IMR-90 (cell line): Measurements from ENCODE around the gene HADHB. TPM values are rescaled to one million over a fixed set of nuclear protein-coding genes. Genes with fewer than 3 reads are reported as not detected.

ENCODE experiments used
- ATAC-seq: fragments of 200-7000 bp; cut with Tn5 transposase; 2 replicates; pipeline ENCODE4 v1.9.1; 2020; ENCODE audit warnings: low read depth, mild to moderate bottlenecking, moderate library complexity
- BruUV-seq: library from RNA; stranded (reverse); fragments of 400-500 nt; replicated peaks from 2 replicates; lab custom pipeline; 2021; lab: Mats Ljungman, UMichigan
- CTCF ChIA-PET: fragments of 300-600 bp; formaldehyde crosslinking; extraction: SDS; loops from one replicate; lab custom pipeline; 2021; ENCODE audit warnings: antibody characterized with exemption; lab: Yijun Ruan, JAX
- POLR2A ChIA-PET: fragments of 300-600 bp; sonication (Branson Sonifier 250); formaldehyde crosslinking; loops from one replicate; lab custom pipeline; 2022; ENCODE audit warnings: antibody characterized with exemption; ENCODE audit not compliant: unreplicated experiment; lab: Charles Lee
- DNase-seq: peaks from one replicate; pipeline ENCODE4 v3.0.0; 2013
- H2AFZ ChIP-seq: replicated peaks from 2 replicates; pipeline ENCODE3; 2013; ENCODE audit warnings: low read length, mild to moderate bottlenecking; ENCODE audit not compliant: poor library complexity
- H2AK5ac ChIP-seq: 2 replicates; pipeline ENCODE4 v1.6.1; 2013; ENCODE audit warnings: low read depth, low read length, inconsistent platforms
- H2AK9ac ChIP-seq: replicated peaks from 2 replicates; pipeline ENCODE3; 2013; ENCODE audit warnings: mild to moderate bottlenecking, low read depth, low read length, moderate library complexity; ENCODE audit not compliant: poor library complexity
- H2BK120ac ChIP-seq: 2 replicates; pipeline ENCODE4 v1.6.1; 2013; ENCODE audit warnings: low read depth, low read length, inconsistent platforms
- H2BK15ac ChIP-seq: 3 replicates; pipeline ENCODE4 v1.6.1; 2013; ENCODE audit warnings: low read depth, low read length, inconsistent platforms
- H2BK20ac ChIP-seq: 2 replicates; pipeline ENCODE4 v1.6.1; 2013; ENCODE audit warnings: low read depth, mild to moderate bottlenecking, inconsistent platforms, low read length, moderate library complexity
- H2BK5ac ChIP-seq: 2 replicates; pipeline ENCODE4 v1.6.1; 2013; ENCODE audit warnings: mild to moderate bottlenecking, low read depth, low read length, inconsistent platforms; ENCODE audit not compliant: poor library complexity, severe bottlenecking
- H3K14ac ChIP-seq: replicated peaks from 2 replicates; pipeline ENCODE4 v1.6.1; 2013; ENCODE audit warnings: low read depth, low read length, inconsistent platforms
- H3K18ac ChIP-seq: 2 replicates; pipeline ENCODE4 v1.6.1; 2013; ENCODE audit warnings: low read depth, low read length, control low read depth
- H3K23ac ChIP-seq: 2 replicates; pipeline ENCODE4 v1.6.1; 2013; ENCODE audit warnings: low read depth, low read length, inconsistent platforms
- H3K27ac ChIP-seq: 2 replicates; pipeline ENCODE4 v1.5.1; 2013; ENCODE audit warnings: mild to moderate bottlenecking, control low read depth, low read length; ENCODE audit not compliant: insufficient read depth
- H3K27me3 ChIP-seq: 2 replicates; pipeline ENCODE4 v1.6.1; 2013; ENCODE audit warnings: low read length; ENCODE audit not compliant: control insufficient read depth, insufficient read depth
- H3K36me3 ChIP-seq: 2 replicates; pipeline ENCODE4 v1.6.1; 2013; ENCODE audit warnings: low read length, mixed read lengths; ENCODE audit not compliant: control insufficient read depth, insufficient read depth
- H3K4ac ChIP-seq: 2 replicates; pipeline ENCODE4 v1.6.1; 2013; ENCODE audit warnings: low read depth, low read length, inconsistent platforms
- H3K4me1 ChIP-seq: 2 replicates; pipeline ENCODE4 v1.6.1; 2013; ENCODE audit warnings: low read length, mixed read lengths; ENCODE audit not compliant: control insufficient read depth, insufficient read depth
- H3K4me2 ChIP-seq: 2 replicates; pipeline ENCODE4 v1.6.1; 2013; ENCODE audit warnings: low read depth, mild to moderate bottlenecking, control low read depth, low read length, moderate library complexity
- H3K4me3 ChIP-seq: 2 replicates; pipeline ENCODE4 v1.5.1; 2013; ENCODE audit warnings: low read depth, mild to moderate bottlenecking, control low read depth, low read length, moderate library complexity; ENCODE audit not compliant: insufficient read depth
- H3K56ac ChIP-seq: 2 replicates; pipeline ENCODE4 v1.6.1; 2013; ENCODE audit warnings: low read length, inconsistent platforms; ENCODE audit not compliant: insufficient read depth; ENCODE audit errors: extremely low read depth
- H3K79me1 ChIP-seq, 2 experiments: 2 replicates each; pipeline ENCODE4 v1.6.1; 2013; ENCODE audit warnings: low read length in 2 of 2, inconsistent platforms in 1 of 2, low read depth in 1 of 2
- H3K9ac ChIP-seq: 2 replicates; pipeline ENCODE4 v1.6.1; 2013; ENCODE audit warnings: low read depth, low read length, control low read depth
- H3K9me1 ChIP-seq: 2 replicates; pipeline ENCODE4 v1.6.1; 2013; ENCODE audit warnings: low read length, inconsistent platforms; ENCODE audit not compliant: insufficient read depth
- H3K9me3 ChIP-seq: 2 replicates; pipeline ENCODE4 v1.6.1; 2013; ENCODE audit warnings: low read length; ENCODE audit not compliant: control insufficient read depth, insufficient read depth
- H4K20me1 ChIP-seq: 2 replicates; pipeline ENCODE4 v1.6.1; 2013; ENCODE audit warnings: low read length, inconsistent platforms; ENCODE audit not compliant: insufficient read depth
- H4K5ac ChIP-seq: 2 replicates; pipeline ENCODE4 v1.6.1; 2013; ENCODE audit warnings: mild to moderate bottlenecking, low read depth, low read length, control low read depth
- H4K8ac ChIP-seq, 2 experiments: 2 replicates each; pipeline ENCODE4 v1.6.1; 2013; ENCODE audit warnings: low read depth in 2 of 2, low read length in 2 of 2, control low read depth in 1 of 2, inconsistent platforms in 1 of 2
- H4K91ac ChIP-seq: 2 replicates; pipeline ENCODE4 v1.6.1; 2013; ENCODE audit warnings: low read depth, low read length, inconsistent platforms; ENCODE audit not compliant: insufficient read depth
- BHLHE40 ChIP-seq: fragments of 150-350 bp; IDR thresholded peaks from 2 replicates; pipeline ENCODE4 v1.6.1; 2016; ENCODE audit warnings: mild to moderate bottlenecking, low read depth, low read length
- ELK1 ChIP-seq: fragments of 150-350 bp; IDR thresholded peaks from 2 replicates; pipeline ENCODE4 v1.6.1; 2016; ENCODE audit warnings: low read depth, mild to moderate bottlenecking, low read length, moderate library complexity, borderline replicate concordance
- MAFK ChIP-seq: IDR thresholded peaks from 2 replicates; pipeline ENCODE4 v1.6.1; 2012; ENCODE audit warnings: low read depth, low read length, improper control_type of control experiment
- MAZ ChIP-seq: IDR thresholded peaks from 2 replicates; pipeline ENCODE4 v1.6.1; 2012; ENCODE audit warnings: low read depth, mild to moderate bottlenecking, low read length, improper control_type of control experiment, moderate library complexity, borderline replicate concordance
- POLR2A ChIP-seq: IDR thresholded peaks from 2 replicates; pipeline ENCODE4 v1.6.1; 2012; ENCODE audit warnings: mild to moderate bottlenecking, low read depth, low read length
- RAD21 ChIP-seq: IDR thresholded peaks from 2 replicates; pipeline ENCODE4 v1.6.1; 2012; ENCODE audit warnings: low read length, improper control_type of control experiment
- RFX5 ChIP-seq: IDR thresholded peaks from 2 replicates; pipeline ENCODE4 v1.8.0; 2012; ENCODE audit warnings: low read depth, mild to moderate bottlenecking, low read length, moderate library complexity
- SMC3 ChIP-seq: fragments of 150-350 bp; IDR thresholded peaks from 2 replicates; pipeline ENCODE4 v1.6.1; 2016; ENCODE audit warnings: low read depth, mild to moderate bottlenecking, antibody characterized with exemption, low read length, moderate library complexity
- WGBS, 2 experiments: methylation state at CpG; one replicate each; pipeline versions ENCODE4 v1.1.5 to v1.1.7; 2013; ENCODE audit warnings: missing lambda C conversion rate in 2 of 2; ENCODE audit not compliant: insufficient read length in 1 of 2; ENCODE audit errors: extremely low coverage in 2 of 2; 5-methylcytosine and 5-hydroxymethylcytosine counted together
- dilution Hi-C: fragments of 300-500 bp; cut with HindIII; formaldehyde crosslinking; loops from one replicate; pipeline ENCODE4 v1.14.3; 2018; ENCODE audit warnings: low sequenced_read_pairs; ENCODE audit not compliant: unreplicated experiment
- in situ Hi-C: fragments of 300-500 bp; cut with MboI; formaldehyde crosslinking; loops from 3 replicates; pipeline ENCODE4 v1.14.3; 2019; ENCODE audit warnings: low sequenced_read_pairs, inconsistent platforms, mixed read lengths
- intact Hi-C: fragments of 100-400 bp; cut with micrococcal nuclease; formaldehyde crosslinking; loops from 2 replicates; pipeline ENCODE4 v1.10.0; 2022
- polyA plus RNA-seq, 3 experiments: library from polyadenylated mRNA; depleted of rRNA; stranded (reverse); fragments of >200 nt; gene quantifications; 2 replicates each; pipeline ENCODE4 v1.2.3, GENCODE V29; 2012; ENCODE audit warnings: low replicate concordance in 1 of 3
- total RNA-seq: library from RNA; depleted of rRNA; stranded (reverse); fragments of >200 nt; gene quantifications from 2 replicates; pipeline ENCODE4 v1.2.3, GENCODE V29; 2012
- TF ChIP-seq, protein P1 (sequence below): conservative IDR thresholded peaks from 2 replicates; pipeline ENCODE4 v1.5.1; 2012; ENCODE audit warnings: mild to moderate bottlenecking, low read depth, low read length, improper control_type of control experiment

The HADHB gene
- total and polyA plus RNA-seq, 2 of the 4 experiments (the other 2 are of a cell fraction) = 67.9 to 79.8 TPM

DNA sequence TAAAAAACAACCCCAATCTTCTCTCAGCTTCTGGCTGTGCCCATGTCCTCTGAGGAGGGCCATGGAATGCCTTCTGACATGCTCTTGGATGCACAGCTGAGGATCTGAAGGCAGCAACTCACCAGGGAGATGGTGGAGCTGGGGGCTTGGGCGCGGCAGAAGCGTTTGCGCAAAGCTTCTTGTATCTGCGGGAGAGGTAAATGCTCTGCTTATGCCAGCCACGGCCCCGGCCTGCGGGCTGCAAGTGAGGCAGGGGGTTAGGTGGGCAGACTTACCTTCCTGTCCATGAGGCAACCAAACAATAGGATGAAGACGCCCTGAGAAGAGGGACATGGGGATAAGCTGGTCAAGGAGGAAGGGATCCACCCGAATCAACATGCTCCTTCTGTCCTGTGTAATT lies 65.2 kb downstream of the HADHB start:
- Histone ChIP-seq H2AK5ac (no peak overlapping the region), H3K14ac (no peak overlapping the region), H2BK5ac (no peak overlapping the region), H3K27me3 (peaks cover 8% of the 10 kb centered on the region), H2AK9ac (no peak overlapping the region), H3K23ac (no peak overlapping the region), H3K56ac (no peak overlapping the region), H3K9ac (no peak overlapping the region), H3K4me1 (no peaks in the 10 kb centered on the region), H2BK120ac (no peak overlapping the region), H3K9me1 (no peaks in the 10 kb centered on the region; the same call in 1 of the 2 replicates), H4K91ac (no peak overlapping the region), H3K79me1 (no peaks in the 10 kb centered on the region), H4K20me1 (no peaks in the 10 kb centered on the region), H4K8ac (no peak overlapping the region), H3K27ac (no peak overlapping the region), H2BK15ac (no peak overlapping the region), H3K4me2 (no peak overlapping the region), H3K18ac (no peak overlapping the region), H4K5ac (no peak overlapping the region), H2AFZ (no peak overlapping the region), H2BK20ac (no peak overlapping the region), H3K9me3 (no peaks in the 10 kb centered on the region), H3K4me3 (no peak overlapping the region), H3K36me3 (no peaks in the 10 kb centered on the region), H3K4ac (no peak overlapping the region)
- WGBS, 2 experiments = 100% methylated on average over 2 of the region's 10 CpGs; no CpG with 5 or more reads in 1 of the 2 experiments
- in situ Hi-C loops (no loop called here), dilution Hi-C loops (no loop called here), intact Hi-C loops (no loop called here)
- POLR2A ChIA-PET = no interaction called here
- BruUV-seq = no TSS peak
- TF ChIP-seq MAFK (no peak), SMC3 (no peak), BHLHE40 (no peak), RFX5 (no peak), MAZ (no peak), POLR2A (no peak), ELK1 (no peak), RAD21 (no peak)
- TF ChIP-seq, protein P1, sequence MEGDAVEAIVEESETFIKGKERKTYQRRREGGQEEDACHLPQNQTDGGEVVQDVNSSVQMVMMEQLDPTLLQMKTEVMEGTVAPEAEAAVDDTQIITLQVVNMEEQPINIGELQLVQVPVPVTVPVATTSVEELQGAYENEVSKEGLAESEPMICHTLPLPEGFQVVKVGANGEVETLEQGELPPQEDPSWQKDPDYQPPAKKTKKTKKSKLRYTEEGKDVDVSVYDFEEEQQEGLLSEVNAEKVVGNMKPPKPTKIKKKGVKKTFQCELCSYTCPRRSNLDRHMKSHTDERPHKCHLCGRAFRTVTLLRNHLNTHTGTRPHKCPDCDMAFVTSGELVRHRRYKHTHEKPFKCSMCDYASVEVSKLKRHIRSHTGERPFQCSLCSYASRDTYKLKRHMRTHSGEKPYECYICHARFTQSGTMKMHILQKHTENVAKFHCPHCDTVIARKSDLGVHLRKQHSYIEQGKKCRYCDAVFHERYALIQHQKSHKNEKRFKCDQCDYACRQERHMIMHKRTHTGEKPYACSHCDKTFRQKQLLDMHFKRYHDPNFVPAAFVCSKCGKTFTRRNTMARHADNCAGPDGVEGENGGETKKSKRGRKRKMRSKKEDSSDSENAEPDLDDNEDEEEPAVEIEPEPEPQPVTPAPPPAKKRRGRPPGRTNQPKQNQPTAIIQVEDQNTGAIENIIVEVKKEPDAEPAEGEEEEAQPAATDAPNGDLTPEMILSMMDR = no peak
- DNase-seq (no peak), ATAC-seq (no peak)
- CTCF ChIA-PET = no interaction called here
